GM12874 (cell line): ENCODE measurements around the gene HOXA7.

Experiments
- TF ChIP-seq, protein P1 (sequence below): IDR thresholded peaks from 2 replicates; pipeline ENCODE4 v1.5.1; 2011; ENCODE audit warnings: low read depth, mild to moderate bottlenecking, control low read depth, low read length, moderate library complexity; ENCODE audit not compliant: insufficient read depth

Gene HOXA7

GRCh38 chr7:27181795-27182275 is 25.4 kb upstream of the HOXA7 start:
- TF ChIP-seq, protein P1, sequence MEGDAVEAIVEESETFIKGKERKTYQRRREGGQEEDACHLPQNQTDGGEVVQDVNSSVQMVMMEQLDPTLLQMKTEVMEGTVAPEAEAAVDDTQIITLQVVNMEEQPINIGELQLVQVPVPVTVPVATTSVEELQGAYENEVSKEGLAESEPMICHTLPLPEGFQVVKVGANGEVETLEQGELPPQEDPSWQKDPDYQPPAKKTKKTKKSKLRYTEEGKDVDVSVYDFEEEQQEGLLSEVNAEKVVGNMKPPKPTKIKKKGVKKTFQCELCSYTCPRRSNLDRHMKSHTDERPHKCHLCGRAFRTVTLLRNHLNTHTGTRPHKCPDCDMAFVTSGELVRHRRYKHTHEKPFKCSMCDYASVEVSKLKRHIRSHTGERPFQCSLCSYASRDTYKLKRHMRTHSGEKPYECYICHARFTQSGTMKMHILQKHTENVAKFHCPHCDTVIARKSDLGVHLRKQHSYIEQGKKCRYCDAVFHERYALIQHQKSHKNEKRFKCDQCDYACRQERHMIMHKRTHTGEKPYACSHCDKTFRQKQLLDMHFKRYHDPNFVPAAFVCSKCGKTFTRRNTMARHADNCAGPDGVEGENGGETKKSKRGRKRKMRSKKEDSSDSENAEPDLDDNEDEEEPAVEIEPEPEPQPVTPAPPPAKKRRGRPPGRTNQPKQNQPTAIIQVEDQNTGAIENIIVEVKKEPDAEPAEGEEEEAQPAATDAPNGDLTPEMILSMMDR: no peak

- TF ChIP-seq, protein P1: no peak
These were observed 24.3 kb upstream of the HOXA7 start for GRCh38 chr7:27180431-27181420.

DNA sequence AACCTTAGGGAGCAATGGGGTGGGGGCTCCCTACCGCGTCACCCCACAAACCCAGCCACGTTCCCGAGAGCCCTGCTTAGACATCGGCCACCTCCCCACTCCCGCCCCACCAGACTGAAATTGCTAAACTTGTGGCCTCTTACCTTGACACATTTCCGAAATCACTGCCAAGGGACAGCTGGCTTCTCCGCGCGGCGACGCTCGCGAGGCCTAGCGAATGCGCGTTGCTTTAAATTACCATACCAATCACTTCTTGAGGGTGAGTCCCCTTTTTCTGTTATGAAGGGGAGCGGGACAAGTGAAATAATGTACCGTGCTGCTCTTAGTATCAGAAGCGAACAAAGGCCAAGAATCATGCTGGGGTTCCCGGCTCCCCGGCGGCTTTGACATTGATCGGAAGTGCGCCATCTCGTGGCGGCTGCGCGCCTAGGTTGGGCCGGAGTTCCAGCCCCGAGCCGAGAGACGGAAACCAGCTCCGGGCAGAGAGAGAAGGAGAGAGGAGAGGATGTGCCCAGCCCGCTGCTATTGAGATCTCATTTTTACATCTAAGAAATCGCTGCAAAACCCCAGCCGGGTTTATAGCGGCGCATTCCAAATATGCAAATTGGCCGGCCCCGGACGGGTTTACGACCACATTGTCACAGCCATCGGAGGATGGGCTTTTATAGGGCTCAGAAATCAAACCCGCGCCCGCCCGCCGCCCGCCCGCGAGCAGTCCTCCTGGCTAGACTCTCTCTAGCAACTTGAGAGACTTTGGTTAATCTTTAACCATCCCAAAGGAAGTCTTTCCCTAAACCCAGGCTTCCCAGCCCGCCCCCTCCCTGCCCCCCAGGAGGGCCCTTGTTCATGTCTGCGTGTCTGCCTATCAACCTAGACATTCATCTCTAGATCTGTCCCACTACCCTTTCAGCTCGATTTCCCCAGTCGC is 23.3 kb upstream of the HOXA7 start:
- TF ChIP-seq, protein P1: peak; percentile 82

GRCh38 chr7:27179030-27179429 is 22.6 kb upstream of the HOXA7 start:
- TF ChIP-seq, protein P1: no peak

GRCh38 chr7:27178366-27178765 is 21.9 kb upstream of the HOXA7 start:
- TF ChIP-seq, protein P1: no peak

GRCh38 chr7:27177795-27178320 is 21.4 kb upstream of the HOXA7 start:
- TF ChIP-seq, protein P1: no peak
